GM18505 (cell line): ENCODE data around the gene CLCN2.

Source experiments
- ATAC-seq: cut with Tn5 transposase; IDR thresholded peaks from one replicate; pipeline ENCODE4 v1.9.1; 2021; ENCODE audit not compliant: unreplicated experiment
- POLR2A ChIP-seq: IDR thresholded peaks from 4 replicates; pipeline ENCODE4 v1.6.1; 2011; ENCODE audit warnings: borderline replicate concordance; ENCODE audit not compliant: insufficient read depth, insufficient read length; ENCODE audit errors: extremely low read depth

CLCN2 gene

DNA sequence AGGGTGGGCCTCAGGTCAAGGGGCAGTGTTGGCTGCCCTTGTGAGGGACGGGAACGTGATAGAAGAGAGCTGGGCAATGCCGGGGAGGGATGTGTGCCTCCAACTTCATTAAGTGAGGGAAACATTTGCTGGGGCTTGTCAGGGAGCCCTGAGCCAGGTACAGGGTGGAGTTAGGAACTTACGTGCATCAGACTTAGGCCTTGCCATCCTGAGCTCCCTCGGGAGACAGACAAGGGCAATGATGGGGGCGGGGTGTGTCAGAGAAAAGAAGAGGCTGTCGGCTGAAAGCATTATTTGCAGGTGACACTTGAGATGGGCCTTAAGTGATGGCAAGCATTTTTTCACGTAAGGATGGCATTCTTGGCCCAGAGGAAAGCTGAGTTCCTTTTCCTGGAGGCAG lies 22.4 kb downstream of the CLCN2 start:
- no peak for TF ChIP-seq POLR2A
- no peak for ATAC-seq

DNA sequence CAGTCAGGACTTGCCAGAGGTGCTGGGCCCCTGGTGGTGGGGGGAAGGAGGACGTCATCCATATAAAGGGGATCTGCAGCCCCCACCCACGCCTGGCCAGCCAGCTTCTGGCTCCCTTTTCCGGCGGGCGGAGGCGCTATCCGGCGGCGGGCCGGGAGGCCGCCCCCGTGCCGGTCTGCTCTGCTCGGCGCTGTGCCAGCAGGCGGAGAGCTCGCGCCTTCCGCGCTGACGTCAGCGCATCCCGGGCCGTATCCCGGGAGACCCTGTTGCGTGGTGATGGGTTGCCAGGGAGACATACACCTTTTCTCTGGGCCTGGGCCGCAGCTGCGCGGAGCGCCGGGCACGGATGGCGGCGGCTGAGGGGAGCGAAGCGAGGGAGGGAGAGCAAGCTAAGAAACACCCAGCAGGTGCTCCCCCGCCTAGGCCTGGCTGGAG lies 22.9 kb downstream of the CLCN2 start:
- ATAC-seq, result no peak
- no peak for TF ChIP-seq POLR2A

DNA sequence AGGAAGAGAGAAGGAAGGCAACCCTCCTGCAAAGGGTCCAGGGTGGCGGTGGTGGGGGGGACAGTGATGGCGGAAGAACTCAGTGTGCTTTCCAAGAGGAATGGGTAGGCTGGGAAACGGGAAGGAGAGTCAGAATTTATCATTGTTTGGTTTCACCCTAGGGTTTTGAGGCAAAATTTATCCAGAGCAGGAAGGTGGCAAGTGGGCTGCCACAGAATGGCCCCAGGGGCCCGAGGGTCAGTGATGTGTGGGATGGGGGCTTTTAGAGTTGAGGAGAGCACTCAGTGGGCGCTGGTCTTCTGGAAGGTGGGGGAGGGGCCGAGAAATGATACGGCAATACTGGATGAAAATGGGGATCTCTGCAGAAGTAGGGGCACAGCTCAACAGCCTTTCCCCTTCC lies 23.4 kb downstream of the CLCN2 start:
- TF ChIP-seq POLR2A, result no peak
- no peak for ATAC-seq

DNA sequence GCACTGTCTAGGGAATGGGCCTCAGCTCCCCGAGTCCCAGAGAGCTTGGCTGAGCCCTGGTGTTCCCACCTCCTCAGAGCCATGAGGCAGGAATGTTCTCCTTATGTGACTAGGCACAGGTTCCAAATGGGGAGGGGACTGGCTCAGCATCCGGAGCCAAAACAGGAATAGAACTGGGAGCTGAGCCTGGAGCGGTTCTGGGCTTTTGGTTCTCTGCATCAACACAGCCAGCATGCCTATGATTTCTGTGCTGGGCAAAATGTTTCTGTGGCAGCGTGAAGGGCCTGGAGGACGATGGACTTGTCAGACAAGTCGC lies 24.0 kb downstream of the CLCN2 start, which contains the start of gene FAM131A:
Gene FAM131A, plus strand, starts transcription at position 202 of the 316 bp plus-strand sequence. Its CDS starts 31 bp downstream, at position 233.
- TF ChIP-seq POLR2A, result no peak
- ATAC-seq, result no peak

DNA sequence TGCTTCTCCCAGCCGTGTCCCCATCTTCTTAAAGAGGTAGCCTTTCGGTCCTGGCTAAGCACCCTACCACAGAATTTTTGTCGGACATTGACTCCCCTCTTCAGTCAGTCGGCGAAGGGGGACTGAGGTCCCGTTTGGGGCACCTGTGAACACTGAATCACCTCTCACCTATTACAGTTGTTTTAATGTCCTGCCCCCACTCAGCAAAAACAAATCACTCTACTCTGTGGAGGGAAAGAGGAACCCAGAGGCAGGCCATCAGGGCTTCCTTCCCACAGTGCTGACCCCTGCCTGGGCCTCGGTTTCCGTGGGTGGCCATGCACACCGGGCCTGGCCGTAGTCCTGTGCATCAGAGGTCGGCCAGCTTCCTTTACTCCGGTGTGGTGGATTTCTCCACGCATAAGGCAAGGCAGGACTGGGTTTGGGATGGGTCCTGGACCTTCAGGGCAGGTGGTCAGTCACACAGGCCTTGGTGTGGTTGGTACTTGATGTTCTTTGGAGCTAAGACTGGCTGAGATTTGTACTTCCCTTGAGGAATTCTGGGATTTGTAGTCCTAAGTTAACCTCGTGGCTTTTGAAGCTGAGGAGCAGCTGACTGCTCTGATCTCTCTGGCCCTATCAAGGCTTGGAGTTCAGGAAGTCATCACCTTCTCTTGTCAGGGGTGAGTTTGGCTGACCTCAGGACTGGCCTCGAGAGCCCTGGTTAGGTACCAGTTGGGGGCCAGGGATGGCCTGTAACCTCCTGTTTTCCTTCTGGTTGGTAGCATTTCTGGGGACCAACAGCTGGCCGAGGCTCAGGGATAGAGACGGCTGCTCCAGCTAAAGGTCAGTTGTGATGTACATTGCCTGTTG lies 24.6 kb downstream of the CLCN2 start:
- TF ChIP-seq POLR2A, result no peak

DNA sequence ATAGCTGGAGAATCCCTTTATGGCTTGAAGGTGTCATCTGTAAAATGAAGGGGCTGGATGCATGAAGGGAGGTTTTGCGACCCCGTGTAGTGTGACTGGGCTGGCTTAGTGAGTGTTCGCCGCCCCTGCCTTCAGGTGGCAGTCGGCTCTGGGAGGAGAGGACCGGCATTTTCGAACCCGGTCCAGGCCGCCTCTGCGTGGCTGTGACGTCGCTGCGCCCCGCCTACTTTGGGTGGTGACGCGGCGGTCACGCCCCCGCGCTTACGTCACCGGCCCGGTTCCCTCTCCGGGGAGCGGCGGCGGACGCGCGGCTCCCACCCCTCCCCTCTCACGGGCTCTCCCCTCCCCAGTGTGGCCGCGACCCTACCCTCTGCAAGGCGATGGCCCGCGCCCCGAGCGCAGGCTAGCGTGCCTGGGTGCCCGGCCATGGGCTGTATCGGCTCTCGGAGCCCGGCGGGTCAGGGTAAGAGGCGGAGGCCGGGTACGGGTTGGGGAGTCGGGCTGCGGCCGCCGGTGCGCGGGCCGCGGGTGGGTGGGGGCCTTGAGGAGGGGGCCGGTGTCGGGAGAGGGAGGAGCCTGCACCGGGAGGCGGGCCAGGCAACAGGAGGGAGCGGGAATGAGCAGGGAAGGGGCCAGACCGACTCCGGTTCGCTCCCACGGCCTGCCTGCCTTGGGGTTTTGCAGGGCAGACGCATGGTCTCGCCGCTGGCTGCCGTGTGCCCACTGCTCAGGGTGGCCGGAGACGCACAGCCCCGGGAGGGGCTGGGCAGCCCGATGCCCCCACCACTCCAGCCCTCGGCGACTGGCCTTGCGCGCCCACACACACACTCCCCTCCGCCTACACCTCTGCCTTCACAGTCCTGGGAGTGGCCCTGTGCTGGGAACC lies 25.5 kb downstream of the CLCN2 start:
- peak; percentile 50 for TF ChIP-seq POLR2A
- peak; percentile 81 for ATAC-seq

More for the DNA sequence above, 24.6 kb downstream of the CLCN2 start:
- ATAC-seq, result no peak

DNA sequence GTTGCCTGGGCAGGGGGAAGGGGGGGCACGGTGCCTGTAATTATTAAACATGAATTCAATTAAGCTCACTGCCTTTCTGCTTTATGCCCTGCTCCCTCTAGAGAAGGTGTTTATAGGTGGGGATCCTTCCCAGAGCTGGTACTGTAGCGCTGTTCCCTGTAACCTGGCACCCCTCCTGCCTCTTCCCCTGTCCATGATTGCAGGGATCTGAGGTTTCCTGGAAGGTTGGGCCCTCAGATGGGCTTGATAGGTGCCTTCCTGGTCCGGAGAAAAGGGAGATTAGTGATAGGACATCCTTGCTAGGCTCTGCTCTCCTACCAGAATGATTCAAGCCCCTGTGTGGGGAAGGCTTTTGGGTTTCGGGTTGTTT lies 26.1 kb downstream of the CLCN2 start:
- no peak for ATAC-seq
- TF ChIP-seq POLR2A, result no peak

DNA sequence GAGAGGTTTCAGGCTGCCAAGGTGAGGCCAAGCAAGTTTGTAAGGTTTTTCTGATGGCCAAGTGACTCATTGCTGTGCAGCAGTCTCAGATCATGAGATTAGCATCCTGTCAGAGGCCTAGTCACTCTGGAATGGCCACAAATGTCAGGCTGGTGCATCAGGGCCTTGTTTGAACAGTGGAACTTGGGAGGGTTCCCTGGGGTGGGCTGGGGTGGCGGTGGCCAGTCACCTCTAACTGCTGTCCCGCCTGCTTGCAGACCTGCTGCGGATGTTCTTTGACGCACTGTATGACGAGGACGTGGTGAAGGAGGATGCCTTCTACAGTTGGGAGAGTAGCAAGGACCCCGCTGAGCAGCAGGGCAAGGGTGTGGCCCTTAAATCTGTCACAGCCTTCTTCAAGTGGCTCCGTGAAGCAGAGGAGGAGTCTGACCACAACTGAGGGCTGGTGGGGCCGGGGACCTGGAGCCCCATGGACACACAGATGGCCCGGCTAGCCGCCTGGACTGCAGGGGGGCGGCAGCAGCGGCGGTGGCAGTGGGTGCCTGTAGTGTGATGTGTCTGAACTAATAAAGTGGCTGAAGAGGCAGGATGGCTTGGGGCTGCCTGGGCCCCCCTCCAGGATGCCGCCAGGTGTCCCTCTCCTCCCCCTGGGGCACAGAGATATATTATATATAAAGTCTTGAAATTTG lies 26.8 kb downstream of the CLCN2 start:
- no peak for TF ChIP-seq POLR2A
- ATAC-seq, result no peak

DNA sequence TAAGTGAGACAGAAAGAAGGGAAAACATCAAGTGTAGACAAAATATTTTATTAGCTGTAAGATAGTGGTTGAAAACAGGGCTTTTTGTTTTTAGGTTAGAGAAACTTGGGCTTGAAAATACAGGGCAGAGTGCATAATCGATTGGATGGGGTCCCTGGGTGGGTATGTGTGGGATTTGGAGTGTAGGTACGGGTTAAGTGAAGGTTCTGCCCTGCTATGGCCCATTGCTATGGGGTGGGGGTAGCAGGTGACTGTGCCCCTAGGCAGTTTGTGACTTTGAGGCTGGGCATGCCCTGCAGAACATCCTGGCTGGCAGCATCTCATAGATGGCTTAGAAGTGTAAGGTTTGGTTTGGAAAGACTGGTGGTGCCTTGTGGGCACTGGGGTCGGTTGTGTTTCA lies 27.7 kb downstream of the CLCN2 start:
- ATAC-seq, result no peak
- TF ChIP-seq POLR2A, result no peak

DNA sequence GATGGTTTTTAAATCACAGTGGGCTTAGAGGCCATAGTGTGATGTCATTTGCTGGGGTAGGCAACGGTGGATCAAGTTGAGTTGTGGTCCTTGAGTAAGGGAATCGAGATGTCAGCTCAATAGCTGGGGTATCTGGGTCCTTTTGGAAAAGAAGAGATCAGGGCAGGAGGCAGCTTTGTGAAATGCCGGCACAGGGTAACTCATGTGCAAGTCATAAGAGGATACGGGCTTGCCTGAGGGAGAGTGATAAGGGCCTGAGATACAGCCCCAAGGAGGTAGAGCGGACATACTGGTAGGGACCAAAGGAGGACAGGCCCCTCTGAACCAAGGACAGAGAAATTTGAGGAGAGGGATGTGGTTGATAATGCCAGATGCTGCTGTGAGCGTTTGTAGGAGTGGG lies 28.2 kb downstream of the CLCN2 start:
- TF ChIP-seq POLR2A, result no peak
- ATAC-seq, result no peak

DNA sequence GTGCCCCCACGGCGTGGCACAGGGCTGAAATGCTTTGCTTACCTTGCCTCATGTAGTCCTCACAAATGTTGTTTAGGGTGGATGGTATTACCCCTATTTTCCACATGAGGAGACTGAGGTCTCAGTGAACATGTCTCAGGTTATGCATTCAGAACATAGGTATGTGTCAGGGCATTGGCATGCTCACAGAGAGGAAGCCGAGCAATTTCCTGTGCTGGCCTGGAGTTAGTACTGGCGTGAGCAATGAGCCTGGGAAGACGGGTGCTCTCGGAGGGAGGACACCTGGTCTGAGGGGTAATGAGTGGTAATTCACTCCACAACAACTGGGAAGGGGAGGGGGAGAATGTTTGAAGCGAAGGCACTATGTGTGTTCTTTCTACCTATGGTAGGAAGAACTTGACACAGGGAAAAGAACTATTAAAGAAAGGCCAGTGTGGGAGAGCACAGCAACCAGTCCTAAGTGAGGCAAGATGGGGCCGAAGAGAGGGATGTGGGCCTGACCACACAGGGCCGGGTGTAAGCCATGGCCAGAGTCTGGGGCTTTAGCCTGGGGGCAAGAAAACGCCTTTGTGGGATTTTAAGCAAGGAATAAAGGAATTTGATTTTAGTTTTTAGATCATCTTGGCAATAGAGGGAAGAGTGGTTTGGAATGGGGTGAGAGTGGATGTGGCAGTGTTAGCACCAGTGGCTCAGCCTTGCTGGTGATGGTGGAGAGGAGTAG lies 28.9 kb downstream of the CLCN2 start:
- TF ChIP-seq POLR2A, result no peak
- no peak for ATAC-seq

DNA sequence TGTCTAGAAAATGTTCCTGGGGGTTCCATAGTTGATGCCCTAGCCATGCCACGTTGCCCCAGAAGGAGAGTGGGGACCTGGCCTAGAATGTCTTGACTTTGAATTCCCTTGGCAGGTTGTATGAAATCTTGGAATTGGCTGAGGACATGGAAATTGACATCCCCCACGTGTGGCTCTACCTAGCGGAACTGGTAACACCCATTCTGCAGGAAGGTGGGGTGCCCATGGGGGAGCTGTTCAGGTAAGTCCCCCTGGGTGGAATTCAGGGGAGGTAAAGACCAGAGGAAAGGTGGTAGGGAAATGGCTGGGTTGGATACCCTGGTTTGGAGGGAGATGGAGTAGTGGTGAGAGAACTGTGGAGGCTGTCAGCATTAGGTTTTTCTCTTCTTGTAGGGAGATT lies 32.9 kb downstream of the CLCN2 start:
- no peak for TF ChIP-seq POLR2A
- ATAC-seq, result no peak

DNA sequence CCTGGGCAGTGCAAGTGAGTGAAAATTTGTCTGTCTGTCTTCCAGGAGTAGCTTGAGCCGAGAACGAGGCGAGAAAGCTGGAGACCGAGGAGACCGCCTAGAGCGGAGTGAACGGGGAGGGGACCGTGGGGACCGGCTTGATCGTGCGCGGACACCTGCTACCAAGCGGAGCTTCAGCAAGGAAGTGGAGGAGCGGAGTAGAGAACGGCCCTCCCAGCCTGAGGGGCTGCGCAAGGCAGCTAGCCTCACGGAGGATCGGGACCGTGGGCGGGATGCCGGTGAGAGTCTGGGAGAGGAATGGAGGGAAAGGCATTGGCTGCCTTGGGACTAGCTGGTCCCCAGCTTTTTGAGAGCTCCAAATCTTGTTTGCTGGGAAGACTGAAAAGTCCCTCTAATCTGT lies 34.2 kb downstream of the CLCN2 start:
- ATAC-seq, result no peak
- no peak for TF ChIP-seq POLR2A
